ENCODE results near the gene MICAL2. TPM values are rescaled to one million over a fixed set of nuclear protein-coding genes. Genes with fewer than 3 reads are reported as not detected.
A peak's percentile ranks its signal among the peaks of the same experiment; 100 is the strongest.

Gene MICAL2
- polyA plus RNA-seq, 4 donors = 15.9 to 41.1 (median 25.6) TPM

DNA sequence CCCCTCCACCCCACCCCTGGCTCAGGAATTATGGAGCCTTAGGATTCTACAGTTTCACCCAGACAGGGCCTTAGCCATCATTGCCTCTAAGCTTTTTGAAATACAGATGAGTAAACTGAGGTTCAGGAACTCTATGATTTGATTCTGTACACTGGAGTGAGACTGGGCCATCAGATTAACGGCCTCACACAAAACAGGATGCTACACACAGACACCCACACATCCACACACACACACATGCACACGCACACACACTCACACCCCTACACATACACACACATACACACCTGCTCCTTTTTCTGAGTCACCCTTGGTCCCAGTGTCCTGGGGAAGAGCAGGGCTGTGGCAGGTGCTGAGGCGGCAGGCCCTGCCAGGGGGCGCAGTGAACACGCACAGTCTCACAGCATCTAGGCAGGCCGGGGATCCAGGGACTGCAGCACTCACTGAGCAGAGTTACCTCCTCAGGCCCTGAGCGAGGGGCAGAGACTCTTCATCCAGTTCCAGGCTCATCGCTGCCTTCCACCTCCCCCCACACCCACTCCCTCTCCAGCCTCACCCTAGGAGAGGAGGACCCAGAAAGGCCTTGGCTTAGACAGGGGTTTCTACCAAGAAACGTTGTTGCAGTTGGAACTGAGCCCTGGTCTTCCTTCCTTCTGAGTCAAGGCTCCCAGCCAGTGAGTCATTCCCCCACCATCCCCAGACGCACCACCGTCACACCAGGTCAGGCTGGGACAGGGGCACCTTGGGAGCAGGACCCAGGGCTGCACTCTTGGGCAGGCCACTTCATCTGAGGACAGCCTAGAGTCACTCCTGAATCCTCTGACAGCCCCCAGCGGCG, 177.2 kb downstream of the MICAL2 start:
- no peaks in the 10 kb centered on the region for H3K27me3 ChIP-seq (ENCODE audit: control insufficient read depth in 3 of 3, insufficient read depth in 3 of 3, low read length in 3 of 3)
- no peak overlapping the region for H3K4me3 ChIP-seq (ENCODE audit: low read depth in 1 of 3, low read length in 3 of 3)
- DNase-seq = peak; percentile 29 to 33
- 50 to 71% (median 67%) methylated on average over 13 of the region's 13 CpGs for WGBS, 3 donors
- no peaks in the 10 kb centered on the region for H3K4me1 ChIP-seq (ENCODE audit: control insufficient read depth in 3 of 3, insufficient read depth in 2 of 3, low read depth in 1 of 3, low read length in 2 of 3)
- H3K36me3 ChIP-seq (ENCODE audit: control insufficient read depth in 3 of 3, insufficient read depth in 2 of 3, low read depth in 1 of 3, low read length in 3 of 3) = peaks cover 0 to 6% (median 0%) of the 10 kb centered on the region in 3 donors
- no peaks in the 10 kb centered on the region for H3K9me3 ChIP-seq (ENCODE audit: control insufficient read depth in 2 of 2, insufficient read depth in 1 of 2, low read depth in 1 of 2, low read length in 1 of 2)
- H3K27ac ChIP-seq (ENCODE audit: low read depth in 1 of 3, low read length in 2 of 3) = peak overlapping the region in 2 of 3 donors; percentile 21 to 73
- FAIRE-seq = no peak

DNA sequence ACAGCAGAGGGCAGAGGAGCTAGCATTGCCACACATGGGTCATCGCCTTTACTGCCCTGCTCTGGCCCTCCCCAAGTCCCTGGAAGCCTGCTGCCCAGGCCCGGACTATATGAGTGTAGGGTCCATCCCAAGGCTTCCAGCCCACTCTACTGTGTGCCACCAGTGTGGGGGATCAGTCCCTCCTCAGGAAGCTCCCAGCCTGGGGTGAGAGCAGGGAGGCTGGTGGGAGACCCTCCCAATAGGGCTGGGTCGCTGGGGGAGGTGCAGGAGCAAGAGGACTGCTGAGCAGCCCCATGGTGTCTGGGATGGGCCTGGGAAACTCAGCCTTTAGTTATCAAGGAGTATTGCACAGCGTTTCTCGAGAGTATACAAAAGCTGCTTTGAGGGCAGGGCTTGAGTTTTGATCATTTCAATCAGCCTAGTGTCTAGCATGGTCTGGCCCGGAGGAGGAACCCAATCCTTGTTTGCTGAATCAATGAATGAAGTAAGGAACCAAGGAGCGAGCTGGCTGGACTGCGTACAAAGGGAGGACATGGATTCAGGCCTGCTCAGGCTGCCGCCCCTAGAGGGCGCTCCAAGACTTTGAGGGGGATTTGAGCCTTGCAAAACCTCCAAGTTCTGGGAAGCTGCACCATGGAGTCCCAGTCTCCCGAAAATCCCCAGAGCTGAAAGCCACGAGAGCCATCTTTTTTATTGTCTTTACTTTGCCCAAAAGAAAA, 178.0 kb downstream of the MICAL2 start:
- peak; percentile 71 to 77 for DNase-seq
- no peak for FAIRE-seq
- H3K9me3 ChIP-seq (ENCODE audit: control insufficient read depth in 2 of 2, insufficient read depth in 1 of 2, low read depth in 1 of 2, low read length in 1 of 2) = no peaks in the 10 kb centered on the region
- H3K4me1 ChIP-seq (ENCODE audit: control insufficient read depth in 3 of 3, insufficient read depth in 2 of 3, low read depth in 1 of 3, low read length in 2 of 3) = no peaks in the 10 kb centered on the region
- peaks cover 0 to 6% (median 0%) of the 10 kb centered on the region in 3 donors for H3K36me3 ChIP-seq (ENCODE audit: control insufficient read depth in 3 of 3, insufficient read depth in 2 of 3, low read depth in 1 of 3, low read length in 3 of 3)
- no peak overlapping the region for H3K4me3 ChIP-seq (ENCODE audit: low read depth in 1 of 3, low read length in 3 of 3)
- H3K27me3 ChIP-seq (ENCODE audit: control insufficient read depth in 3 of 3, insufficient read depth in 3 of 3, low read length in 3 of 3) = no peaks in the 10 kb centered on the region
- H3K27ac ChIP-seq (ENCODE audit: low read depth in 1 of 3, low read length in 2 of 3) = peak overlapping the region in 2 of 3 donors; percentile 21 to 47
- 31 to 44% (median 40%) methylated on average over 12 of the region's 12 CpGs for WGBS, 3 donors

DNA sequence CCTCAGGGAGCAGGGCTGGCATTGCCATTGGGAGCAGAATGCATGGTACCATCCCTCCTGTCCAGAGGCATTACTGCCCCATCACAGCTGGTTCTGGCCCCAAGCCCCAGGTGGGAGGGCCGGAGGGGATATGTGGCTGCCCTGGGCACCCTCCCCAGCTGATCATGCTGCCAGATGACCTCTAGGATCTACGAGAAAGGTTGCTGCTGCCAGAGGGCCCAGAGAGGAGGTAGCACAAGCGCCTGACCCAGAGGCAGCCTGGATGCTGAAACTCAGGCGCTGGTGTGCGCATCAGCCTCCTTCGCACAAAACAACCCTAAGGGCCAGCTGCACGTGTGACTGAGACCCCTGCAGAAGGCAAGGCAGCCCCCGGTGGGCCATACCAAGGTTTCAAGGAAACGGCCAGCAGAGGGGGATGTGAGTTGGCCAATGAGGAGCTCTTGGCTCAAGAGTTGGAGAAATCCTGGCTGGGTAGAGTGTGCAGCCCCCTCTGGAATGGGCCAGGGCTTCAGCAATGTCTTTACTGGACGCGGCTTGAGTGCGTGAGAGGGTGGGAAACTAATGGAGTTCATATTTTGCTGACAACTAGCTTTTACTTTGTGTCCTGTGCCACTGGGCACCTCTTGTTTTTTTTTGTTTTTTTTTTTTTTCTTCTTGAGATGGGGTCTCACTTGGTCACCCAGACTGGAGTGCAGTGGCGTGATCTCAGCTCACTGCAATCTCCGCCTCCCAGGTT, 178.7 kb downstream of the MICAL2 start:
- Histone ChIP-seq H3K9me3 (ENCODE audit: control insufficient read depth in 2 of 2, insufficient read depth in 1 of 2, low read depth in 1 of 2, low read length in 1 of 2) (no peaks in the 10 kb centered on the region), H3K4me3 (ENCODE audit: low read depth in 1 of 3, low read length in 3 of 3) (no peak overlapping the region), H3K4me1 (ENCODE audit: control insufficient read depth in 3 of 3, insufficient read depth in 2 of 3, low read depth in 1 of 3, low read length in 2 of 3) (no peaks in the 10 kb centered on the region), H3K27me3 (ENCODE audit: control insufficient read depth in 3 of 3, insufficient read depth in 3 of 3, low read length in 3 of 3) (no peaks in the 10 kb centered on the region), H3K36me3 (ENCODE audit: control insufficient read depth in 3 of 3, insufficient read depth in 2 of 3, low read depth in 1 of 3, low read length in 3 of 3) (peaks cover 0 to 6% (median under 1%) of the 10 kb centered on the region in 3 donors), H3K27ac (ENCODE audit: low read depth in 1 of 3, low read length in 2 of 3) (no peak overlapping the region)
- DNase-seq (no peak), FAIRE-seq (no peak)
- 88 to 90% (median 89%) methylated on average over 14 of the region's 14 CpGs for WGBS, 3 donors

DNA sequence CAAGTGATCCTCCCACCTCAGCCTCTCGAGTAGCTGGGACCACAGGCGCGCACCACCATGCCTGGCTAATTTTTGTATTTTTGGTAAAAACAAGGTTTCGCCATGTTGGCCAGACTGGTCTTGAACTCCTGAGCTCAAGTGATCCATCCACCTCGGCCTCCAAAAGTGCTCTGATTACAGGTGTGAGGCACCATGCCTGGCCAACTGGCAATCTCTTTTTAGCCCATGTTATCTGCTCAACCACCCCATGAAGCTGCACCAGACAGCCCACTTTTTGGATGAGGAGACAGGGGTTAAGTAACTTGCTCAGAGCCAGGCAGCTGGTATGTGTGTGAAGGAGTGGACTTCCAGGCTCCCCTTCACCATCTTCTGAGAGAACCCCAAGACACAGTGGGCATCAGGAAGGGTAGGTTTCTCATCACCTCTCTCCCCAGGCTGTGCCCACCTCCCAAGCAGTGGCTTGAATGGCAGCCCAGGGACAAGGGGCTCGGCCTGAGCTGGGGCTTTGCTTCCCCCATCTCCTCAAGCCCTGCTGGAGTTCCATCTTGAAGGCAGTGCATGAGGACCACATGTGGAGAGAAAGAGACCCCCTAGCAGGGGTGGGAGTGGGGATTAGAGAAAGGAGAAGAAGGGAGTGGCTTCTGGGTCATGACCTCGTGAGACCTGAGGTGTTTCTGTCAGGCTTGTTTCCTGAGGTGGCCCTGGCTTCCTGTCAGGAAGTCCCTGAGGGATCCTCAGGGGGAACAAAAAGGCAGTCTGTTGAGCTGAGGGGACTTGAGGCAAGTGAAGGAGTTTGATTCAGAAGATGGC, 179.5 kb downstream of the MICAL2 start:
- FAIRE-seq (no peak), DNase-seq (no peak)
- 89 to 93% (median 91%) methylated on average over 7 of the region's 7 CpGs for WGBS, 3 donors

DNA sequence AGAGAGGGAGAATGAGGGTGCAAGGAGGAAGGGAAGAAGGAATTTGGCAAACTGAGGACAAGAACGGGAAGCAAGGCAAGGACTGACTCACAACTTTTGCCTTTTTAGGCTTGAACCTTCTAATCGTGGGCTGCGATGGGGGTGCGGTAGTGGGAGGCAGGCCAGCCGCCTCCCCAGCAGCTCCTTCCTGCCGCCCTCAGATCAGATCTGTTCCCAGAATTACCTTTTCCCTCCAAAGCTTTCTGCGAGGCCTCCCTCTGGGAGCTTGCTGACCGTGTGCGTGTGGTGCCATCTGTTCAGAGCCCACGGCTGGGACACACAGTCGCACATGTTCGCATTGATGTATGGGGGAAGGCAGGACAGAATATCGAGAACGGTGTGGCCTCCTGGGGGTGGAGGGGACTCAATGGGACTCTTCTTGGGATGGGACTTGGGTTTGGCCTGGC, 180.1 kb downstream of the MICAL2 start:
- H3K27me3 ChIP-seq (ENCODE audit: control insufficient read depth in 3 of 3, insufficient read depth in 3 of 3, low read length in 3 of 3) = no peaks in the 10 kb centered on the region
- H3K36me3 ChIP-seq (ENCODE audit: control insufficient read depth in 3 of 3, insufficient read depth in 2 of 3, low read depth in 1 of 3, low read length in 3 of 3) = peaks cover 0 to 6% (median 2%) of the 10 kb centered on the region in 3 donors
- WGBS, 3 donors = 82 to 89% (median 87%) methylated on average over 14 of the region's 14 CpGs
- FAIRE-seq (no peak), DNase-seq (no peak)
- H3K4me3 ChIP-seq (ENCODE audit: low read depth in 1 of 3, low read length in 3 of 3) = no peak overlapping the region
- no peaks in the 10 kb centered on the region for H3K9me3 ChIP-seq (ENCODE audit: control insufficient read depth in 2 of 2, insufficient read depth in 1 of 2, low read depth in 1 of 2, low read length in 1 of 2)
- no peaks in the 10 kb centered on the region for H3K4me1 ChIP-seq (ENCODE audit: control insufficient read depth in 3 of 3, insufficient read depth in 2 of 3, low read depth in 1 of 3, low read length in 2 of 3)
- H3K27ac ChIP-seq (ENCODE audit: low read depth in 1 of 3, low read length in 2 of 3) = no peak overlapping the region

More for the DNA sequence above, 179.5 kb downstream of the MICAL2 start:
- H3K9me3 ChIP-seq (ENCODE audit: control insufficient read depth in 2 of 2, insufficient read depth in 1 of 2, low read depth in 1 of 2, low read length in 1 of 2) = no peaks in the 10 kb centered on the region
- H3K27ac ChIP-seq (ENCODE audit: low read depth in 1 of 3, low read length in 2 of 3) = no peak overlapping the region
- peaks cover 0 to 6% (median 2%) of the 10 kb centered on the region in 3 donors for H3K36me3 ChIP-seq (ENCODE audit: control insufficient read depth in 3 of 3, insufficient read depth in 2 of 3, low read depth in 1 of 3, low read length in 3 of 3)
- H3K4me1 ChIP-seq (ENCODE audit: control insufficient read depth in 3 of 3, insufficient read depth in 2 of 3, low read depth in 1 of 3, low read length in 2 of 3) = no peaks in the 10 kb centered on the region
- H3K27me3 ChIP-seq (ENCODE audit: control insufficient read depth in 3 of 3, insufficient read depth in 3 of 3, low read length in 3 of 3) = no peaks in the 10 kb centered on the region
- no peak overlapping the region for H3K4me3 ChIP-seq (ENCODE audit: low read depth in 1 of 3, low read length in 3 of 3)

DNA sequence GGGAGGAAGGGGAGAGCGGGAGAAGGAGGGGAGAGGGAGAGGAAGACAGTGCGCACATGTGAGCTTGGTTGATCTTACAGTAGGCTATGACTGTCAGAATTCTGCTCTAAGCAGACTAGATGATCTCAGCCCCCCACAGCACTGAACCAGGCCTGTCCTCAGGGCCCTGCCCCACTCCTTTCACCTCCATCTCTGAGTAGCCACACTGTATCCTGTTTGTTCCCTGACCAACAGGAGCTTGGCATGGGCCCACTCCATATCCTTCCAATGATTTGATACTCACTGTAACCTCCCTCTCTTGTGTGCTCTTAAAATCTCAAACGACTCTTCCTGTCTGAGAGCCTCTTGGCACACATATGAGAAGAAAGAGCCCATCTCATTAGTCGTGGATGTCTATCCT, 180.9 kb downstream of the MICAL2 start:
- no peak overlapping the region for H3K27ac ChIP-seq (ENCODE audit: low read depth in 1 of 3, low read length in 2 of 3)
- DNase-seq = no peak
- no peaks in the 10 kb centered on the region for H3K9me3 ChIP-seq (ENCODE audit: control insufficient read depth in 2 of 2, insufficient read depth in 1 of 2, low read depth in 1 of 2, low read length in 1 of 2)
- no peak for FAIRE-seq
- no peaks in the 10 kb centered on the region for H3K4me1 ChIP-seq (ENCODE audit: control insufficient read depth in 3 of 3, insufficient read depth in 2 of 3, low read depth in 1 of 3, low read length in 2 of 3)
- H3K27me3 ChIP-seq (ENCODE audit: control insufficient read depth in 3 of 3, insufficient read depth in 3 of 3, low read length in 3 of 3) = no peaks in the 10 kb centered on the region
- WGBS, 3 donors = 80 to 85% (median 85%) methylated on average over 4 of the region's 4 CpGs
- H3K4me3 ChIP-seq (ENCODE audit: low read depth in 1 of 3, low read length in 3 of 3) = no peak overlapping the region
- H3K36me3 ChIP-seq (ENCODE audit: control insufficient read depth in 3 of 3, insufficient read depth in 2 of 3, low read depth in 1 of 3, low read length in 3 of 3) = peaks cover 0 to 6% (median 2%) of the 10 kb centered on the region in 3 donors

DNA sequence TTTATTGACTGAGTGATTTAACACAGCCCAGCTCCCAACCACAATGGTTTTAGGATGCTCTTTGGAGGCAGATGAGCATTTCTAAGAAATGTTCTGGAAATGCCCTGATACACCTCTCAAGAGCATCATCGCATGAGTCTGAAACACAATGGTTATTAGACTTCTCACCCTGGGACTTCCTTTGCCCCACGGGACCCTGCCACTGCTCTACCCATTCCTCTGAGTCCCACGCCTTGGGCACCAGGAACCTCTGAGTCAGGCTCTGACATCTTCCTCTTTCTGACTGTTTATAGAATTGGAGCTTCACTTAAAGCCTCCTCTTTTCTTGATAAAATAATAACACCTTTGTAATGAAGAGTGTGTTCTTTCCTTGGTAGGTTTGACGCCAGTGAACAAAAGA, 181.4 kb downstream of the MICAL2 start:
- Histone ChIP-seq H3K36me3 (ENCODE audit: control insufficient read depth in 3 of 3, insufficient read depth in 2 of 3, low read depth in 1 of 3, low read length in 3 of 3) (peaks cover 0 to 6% (median 2%) of the 10 kb centered on the region in 3 donors), H3K4me3 (ENCODE audit: low read depth in 1 of 3, low read length in 3 of 3) (no peak overlapping the region), H3K27me3 (ENCODE audit: control insufficient read depth in 3 of 3, insufficient read depth in 3 of 3, low read length in 3 of 3) (no peaks in the 10 kb centered on the region), H3K9me3 (ENCODE audit: control insufficient read depth in 2 of 2, insufficient read depth in 1 of 2, low read depth in 1 of 2, low read length in 1 of 2) (no peaks in the 10 kb centered on the region), H3K27ac (ENCODE audit: low read depth in 1 of 3, low read length in 2 of 3) (no peak overlapping the region), H3K4me1 (ENCODE audit: control insufficient read depth in 3 of 3, insufficient read depth in 2 of 3, low read depth in 1 of 3, low read length in 2 of 3) (no peaks in the 10 kb centered on the region)
- WGBS, 3 donors = 86 to 89% (median 89%) methylated on average over 4 of the region's 4 CpGs
- DNase-seq (no peak), FAIRE-seq (no peak)
